Activated CD8-positive, alpha-beta memory T cell treated with anti-CD3 and anti-CD28 coated beads for 4 hours (primary cell): ENCODE results near the gene TGM1.
"Not testable (repeated sequence)": the region's sequence is repeated elsewhere in the genome, so short reads cannot be mapped to it uniquely, and the experiment has no call there.

ENCODE experiments used
- DNase-seq, 2 donors: peaks; one replicate each; pipeline ENCODE4 v3.0.0-alpha.2; 2020; ENCODE audit warnings: low read depth in 2 of 2

TGM1 gene

GRCh38 chr14:24207104-24207551, 55.8 kb downstream of the TGM1 start:
- no peak for DNase-seq

GRCh38 chr14:24206260-24207103, 56.5 kb downstream of the TGM1 start:
- no peak for DNase-seq

- DNase-seq: no peak
Observed at GRCh38 chr14:24204163-24205146, 58.5 kb downstream of the TGM1 start.

GRCh38 chr14:24203249-24203886, 59.6 kb downstream of the TGM1 start:
- DNase-seq: not testable (repeated sequence)

GRCh38 chr14:24202538-24202937, 60.4 kb downstream of the TGM1 start:
- not testable (repeated sequence) for DNase-seq
